Measurements from ENCODE around the gene HMGN4. TPM values are rescaled to one million over a fixed set of nuclear protein-coding genes. Genes with fewer than 3 reads are reported as not detected.
A peak's percentile ranks its signal among the peaks of the same experiment; 100 is the strongest.

HMGN4 gene
- total and polyA plus RNA-seq, 9 of the 15 experiments (the other 6 are each of a cell fraction or from before 2014, with no cell fraction given): 35.4 to 134 (median 94.1) TPM

DNA sequence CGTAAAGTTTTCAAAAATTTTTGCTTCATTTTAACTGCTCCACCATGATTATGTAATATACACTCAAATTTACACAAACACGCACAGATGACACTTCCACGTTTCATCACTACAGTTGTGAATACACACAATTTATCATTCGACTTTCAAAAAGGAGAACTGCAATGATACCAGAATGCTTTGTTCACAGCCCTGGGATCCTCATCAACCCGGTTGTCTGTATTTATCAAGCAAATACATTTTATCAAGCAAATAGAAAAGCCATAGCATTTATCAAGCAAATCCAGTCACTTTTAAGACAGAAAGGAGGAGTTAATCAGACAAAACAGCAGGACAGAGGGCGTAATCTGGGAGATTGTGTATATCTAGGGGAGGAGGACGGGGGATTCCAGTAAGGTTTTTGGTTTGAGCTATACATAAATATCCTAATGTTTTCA, 38.3 kb downstream of the HMGN4 start (continued):
- TF ChIP-seq, protein P1, sequence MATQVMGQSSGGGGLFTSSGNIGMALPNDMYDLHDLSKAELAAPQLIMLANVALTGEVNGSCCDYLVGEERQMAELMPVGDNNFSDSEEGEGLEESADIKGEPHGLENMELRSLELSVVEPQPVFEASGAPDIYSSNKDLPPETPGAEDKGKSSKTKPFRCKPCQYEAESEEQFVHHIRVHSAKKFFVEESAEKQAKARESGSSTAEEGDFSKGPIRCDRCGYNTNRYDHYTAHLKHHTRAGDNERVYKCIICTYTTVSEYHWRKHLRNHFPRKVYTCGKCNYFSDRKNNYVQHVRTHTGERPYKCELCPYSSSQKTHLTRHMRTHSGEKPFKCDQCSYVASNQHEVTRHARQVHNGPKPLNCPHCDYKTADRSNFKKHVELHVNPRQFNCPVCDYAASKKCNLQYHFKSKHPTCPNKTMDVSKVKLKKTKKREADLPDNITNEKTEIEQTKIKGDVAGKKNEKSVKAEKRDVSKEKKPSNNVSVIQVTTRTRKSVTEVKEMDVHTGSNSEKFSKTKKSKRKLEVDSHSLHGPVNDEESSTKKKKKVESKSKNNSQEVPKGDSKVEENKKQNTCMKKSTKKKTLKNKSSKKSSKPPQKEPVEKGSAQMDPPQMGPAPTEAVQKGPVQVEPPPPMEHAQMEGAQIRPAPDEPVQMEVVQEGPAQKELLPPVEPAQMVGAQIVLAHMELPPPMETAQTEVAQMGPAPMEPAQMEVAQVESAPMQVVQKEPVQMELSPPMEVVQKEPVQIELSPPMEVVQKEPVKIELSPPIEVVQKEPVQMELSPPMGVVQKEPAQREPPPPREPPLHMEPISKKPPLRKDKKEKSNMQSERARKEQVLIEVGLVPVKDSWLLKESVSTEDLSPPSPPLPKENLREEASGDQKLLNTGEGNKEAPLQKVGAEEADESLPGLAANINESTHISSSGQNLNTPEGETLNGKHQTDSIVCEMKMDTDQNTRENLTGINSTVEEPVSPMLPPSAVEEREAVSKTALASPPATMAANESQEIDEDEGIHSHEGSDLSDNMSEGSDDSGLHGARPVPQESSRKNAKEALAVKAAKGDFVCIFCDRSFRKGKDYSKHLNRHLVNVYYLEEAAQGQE (IDR thresholded peaks at IDR 0.05; ENCODE audit: borderline replicate concordance): no peak
- TF ChIP-seq, protein P1 (CRISPR knock-in tag; IDR thresholded peaks at IDR 0.05; ENCODE audit: low read depth): no peak
- TF ChIP-seq, protein P2, sequence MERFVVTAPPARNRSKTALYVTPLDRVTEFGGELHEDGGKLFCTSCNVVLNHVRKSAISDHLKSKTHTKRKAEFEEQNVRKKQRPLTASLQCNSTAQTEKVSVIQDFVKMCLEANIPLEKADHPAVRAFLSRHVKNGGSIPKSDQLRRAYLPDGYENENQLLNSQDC (CRISPR knock-in tag; IDR thresholded peaks at IDR 0.05): no peak
- TF ChIP-seq TCF3 (CRISPR knock-in tag; IDR thresholded peaks at IDR 0.05) (peak; percentile 49; the same call in 1 of the 2 replicates), ZKSCAN1 (IDR thresholded peaks at IDR 0.05; ENCODE audit: low read depth, low read length) (no peak), DMBX1 (CRISPR knock-in tag; IDR thresholded peaks at IDR 0.05; ENCODE audit: borderline replicate concordance) (no peak), TGIF2 (CRISPR knock-in tag; IDR thresholded peaks at IDR 0.05) (no peak), CEBPB (tag; IDR thresholded peaks at IDR 0.05) (peak; percentile 84), HNRNPK (IDR thresholded peaks at IDR 0.05; ENCODE audit: low read depth, low read length, poor library complexity, severe bottlenecking) (no peak), ZSCAN32 (CRISPR knock-in tag; IDR thresholded peaks at IDR 0.05) (no peak), BRF1 (IDR thresholded peaks at IDR 0.05; ENCODE audit: borderline replicate concordance, extremely low read depth, insufficient read length) (no peak), L3MBTL2 (IDR thresholded peaks at IDR 0.05) (no peak), FOXK1 (CRISPR knock-in tag; IDR thresholded peaks at IDR 0.05; ENCODE audit: borderline replicate concordance) (no peak)
- TF ChIP-seq, protein P3, sequence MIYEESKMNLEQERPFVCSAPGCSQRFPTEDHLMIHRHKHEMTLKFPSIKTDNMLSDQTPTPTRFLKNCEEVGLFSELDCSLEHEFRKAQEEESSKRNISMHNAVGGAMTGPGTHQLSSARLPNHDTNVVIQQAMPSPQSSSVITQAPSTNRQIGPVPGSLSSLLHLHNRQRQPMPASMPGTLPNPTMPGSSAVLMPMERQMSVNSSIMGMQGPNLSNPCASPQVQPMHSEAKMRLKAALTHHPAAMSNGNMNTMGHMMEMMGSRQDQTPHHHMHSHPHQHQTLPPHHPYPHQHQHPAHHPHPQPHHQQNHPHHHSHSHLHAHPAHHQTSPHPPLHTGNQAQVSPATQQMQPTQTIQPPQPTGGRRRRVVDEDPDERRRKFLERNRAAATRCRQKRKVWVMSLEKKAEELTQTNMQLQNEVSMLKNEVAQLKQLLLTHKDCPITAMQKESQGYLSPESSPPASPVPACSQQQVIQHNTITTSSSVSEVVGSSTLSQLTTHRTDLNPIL (CRISPR knock-in tag; IDR thresholded peaks at IDR 0.05): no peak
- TF ChIP-seq, protein P4, sequence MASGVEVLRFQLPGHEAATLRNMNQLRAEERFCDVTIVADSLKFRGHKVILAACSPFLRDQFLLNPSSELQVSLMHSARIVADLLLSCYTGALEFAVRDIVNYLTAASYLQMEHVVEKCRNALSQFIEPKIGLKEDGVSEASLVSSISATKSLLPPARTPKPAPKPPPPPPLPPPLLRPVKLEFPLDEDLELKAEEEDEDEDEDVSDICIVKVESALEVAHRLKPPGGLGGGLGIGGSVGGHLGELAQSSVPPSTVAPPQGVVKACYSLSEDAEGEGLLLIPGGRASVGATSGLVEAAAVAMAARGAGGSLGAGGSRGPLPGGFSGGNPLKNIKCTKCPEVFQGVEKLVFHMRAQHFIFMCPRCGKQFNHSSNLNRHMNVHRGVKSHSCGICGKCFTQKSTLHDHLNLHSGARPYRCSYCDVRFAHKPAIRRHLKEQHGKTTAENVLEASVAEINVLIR (CRISPR knock-in tag; IDR thresholded peaks at IDR 0.05): no peak
- TF ChIP-seq, protein P5, sequence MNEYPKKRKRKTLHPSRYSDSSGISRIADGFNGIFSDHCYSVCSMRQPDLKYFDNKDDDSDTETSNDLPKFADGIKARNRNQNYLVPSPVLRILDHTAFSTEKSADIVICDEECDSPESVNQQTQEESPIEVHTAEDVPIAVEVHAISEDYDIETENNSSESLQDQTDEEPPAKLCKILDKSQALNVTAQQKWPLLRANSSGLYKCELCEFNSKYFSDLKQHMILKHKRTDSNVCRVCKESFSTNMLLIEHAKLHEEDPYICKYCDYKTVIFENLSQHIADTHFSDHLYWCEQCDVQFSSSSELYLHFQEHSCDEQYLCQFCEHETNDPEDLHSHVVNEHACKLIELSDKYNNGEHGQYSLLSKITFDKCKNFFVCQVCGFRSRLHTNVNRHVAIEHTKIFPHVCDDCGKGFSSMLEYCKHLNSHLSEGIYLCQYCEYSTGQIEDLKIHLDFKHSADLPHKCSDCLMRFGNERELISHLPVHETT (CRISPR knock-in tag; conservative IDR thresholded peaks at IDR 0.05 in 1 of 2, IDR thresholded peaks at IDR 0.05 in 1 of 2): no peak

Measured in K562 (cell line).